Neural cell (in vitro differentiated cells): ENCODE results near the gene TF. TPM values are rescaled to one million over a fixed set of nuclear protein-coding genes. Genes with fewer than 3 reads are reported as not detected.

Experiments used
- H2AFZ ChIP-seq: fragments of 200-600, 300-800 bp; sonication (generic), shearing (Covaris generic); 2 replicates; pipeline ENCODE4 v1.6.0; 2014; ENCODE audit warnings: low read depth, mild to moderate bottlenecking, antibody characterized with exemption, low read length, moderate library complexity
- H3F3A ChIP-seq: fragments of 200-600 bp; shearing (Covaris generic); 2 replicates; pipeline ENCODE4 v1.6.1; 2016; ENCODE audit warnings: mild to moderate bottlenecking, moderate library complexity, mixed read lengths, antibody characterized with exemption, low read length; ENCODE audit not compliant: insufficient read depth, poor library complexity, severe bottlenecking
- H3K27ac ChIP-seq: fragments of 200-600, 300-800 bp; sonication (generic), shearing (Covaris generic); 2 replicates; pipeline ENCODE4 v1.5.1; 2014; ENCODE audit warnings: mild to moderate bottlenecking, low read length, moderate library complexity
- H3K27me3 ChIP-seq: fragments of 300-800, 200-600 bp; sonication (generic), shearing (Covaris generic); 2 replicates; pipeline ENCODE4 v1.6.0; 2014; ENCODE audit warnings: mild to moderate bottlenecking, low read depth, low read length, moderate library complexity; ENCODE audit not compliant: insufficient read depth
- H3K36me3 ChIP-seq: fragments of 300-800, 200-600 bp; sonication (generic), shearing (Covaris generic); 2 replicates; pipeline ENCODE4 v1.5.1; 2014; ENCODE audit warnings: mild to moderate bottlenecking, antibody characterized with exemption, low read length, moderate library complexity; ENCODE audit not compliant: insufficient read depth
- H3K4me2 ChIP-seq: fragments of 300-800, 200-600 bp; sonication (generic), shearing (Covaris generic); 2 replicates; pipeline ENCODE4 v1.6.0; 2014; ENCODE audit warnings: mild to moderate bottlenecking, low read length
- H3K4me3 ChIP-seq: fragments of 300-800, 200-600 bp; sonication (generic), shearing (Covaris generic); 2 replicates; pipeline ENCODE4 v1.5.1; 2014; ENCODE audit warnings: mild to moderate bottlenecking, low read length, moderate library complexity
- H3K79me2 ChIP-seq: fragments of 200-600 bp; shearing (Covaris generic); replicated peaks from 2 replicates; pipeline ENCODE4 v1.6.0; 2014; ENCODE audit warnings: mild to moderate bottlenecking, low read length, moderate library complexity; ENCODE audit not compliant: insufficient read depth
- H3K9ac ChIP-seq: fragments of 300-800, 200-600 bp; sonication (generic), shearing (Covaris generic); 2 replicates; pipeline ENCODE4 v1.6.1; 2016; ENCODE audit warnings: mild to moderate bottlenecking, low read length, mixed read lengths
- H3K9me2 ChIP-seq: fragments of 200-600 bp; shearing (Covaris generic); 2 replicates; pipeline ENCODE4 v1.6.1; 2016; ENCODE audit warnings: mild to moderate bottlenecking, low read length, mixed read lengths; ENCODE audit not compliant: insufficient read depth
- H3K9me3 ChIP-seq: fragments of 200-600, 300-800 bp; sonication (generic), shearing (Covaris generic); 2 replicates; pipeline ENCODE4 v1.6.1; 2016; ENCODE audit warnings: mild to moderate bottlenecking, mixed run types, low read length, moderate library complexity, mixed read lengths
- H4K20me1 ChIP-seq: fragments of 200-600 bp; shearing (Covaris generic); 2 replicates; pipeline ENCODE4 v1.6.1; 2016; ENCODE audit warnings: mild to moderate bottlenecking, mixed run types; ENCODE audit not compliant: insufficient read depth
- CTCF ChIP-seq: fragments of 450-650 bp; IDR thresholded peaks from 2 replicates; pipeline ENCODE4 v1.5.1; 2014; ENCODE audit warnings: antibody characterized with exemption, mild to moderate bottlenecking, moderate library complexity; ENCODE audit not compliant: poor library complexity, severe bottlenecking
- EP300 ChIP-seq: fragments of 450-650 bp; conservative IDR thresholded peaks from 2 replicates; pipeline ENCODE4 v1.6.1; 2014; ENCODE audit warnings: antibody characterized with exemption, mild to moderate bottlenecking, moderate library complexity; ENCODE audit not compliant: poor library complexity, severe bottlenecking
- EZH2 ChIP-seq: fragments of 200-600, 300-800 bp; shearing (Covaris generic), sonication (generic); IDR thresholded peaks from 2 replicates; pipeline ENCODE4 v1.6.1; 2014; ENCODE audit warnings: antibody characterized with exemption, low read length, borderline replicate concordance, mild to moderate bottlenecking; ENCODE audit not compliant: insufficient read depth, poor library complexity, severe bottlenecking
- MXI1 ChIP-seq: fragments of 450-650 bp; conservative IDR thresholded peaks from 2 replicates; pipeline ENCODE4 v1.6.1; 2014; ENCODE audit warnings: antibody characterized with exemption, mild to moderate bottlenecking; ENCODE audit not compliant: poor library complexity, severe bottlenecking
- POLR2AphosphoS5 ChIP-seq: IDR thresholded peaks from 2 replicates; pipeline ENCODE4 v1.6.1; 2012
- RAD21 ChIP-seq: fragments of 450-650 bp; conservative IDR thresholded peaks from 2 replicates; pipeline ENCODE4 v1.6.1; 2014; ENCODE audit warnings: antibody characterized with exemption, mild to moderate bottlenecking, moderate library complexity
- REST ChIP-seq: IDR thresholded peaks from 2 replicates; pipeline ENCODE4 v1.6.1; 2012; ENCODE audit warnings: borderline replicate concordance
- SMC3 ChIP-seq: fragments of 450-650 bp; conservative IDR thresholded peaks from 2 replicates; pipeline ENCODE4 v1.6.1; 2014; ENCODE audit warnings: antibody characterized with exemption, mild to moderate bottlenecking, moderate library complexity; ENCODE audit not compliant: poor library complexity
- TAF1 ChIP-seq: IDR thresholded peaks from 2 replicates; pipeline ENCODE4 v1.6.1; 2012; ENCODE audit warnings: low read depth
- polyA plus RNA-seq: library from polyadenylated mRNA; depleted of rRNA; stranded (reverse); fragments of >200 nt; gene quantifications from 2 replicates; pipeline ENCODE4 v1.2.3, GENCODE V29; 2014

The TF gene
- polyA plus RNA-seq, 1 donor from 2014 or later = 1.4 TPM

GRCh38 chr3:133827684-133828083 is 81.5 kb downstream of the TF start:
- no peak overlapping the region for H3K4me2 ChIP-seq
- H2AFZ ChIP-seq = no peak overlapping the region
- H3K9ac ChIP-seq = no peak overlapping the region
- no peak overlapping the region for H3K4me3 ChIP-seq
- H3K27me3 ChIP-seq = no peaks in the 10 kb centered on the region
- H3K36me3 ChIP-seq = peaks cover 4% of the 10 kb centered on the region
- TF ChIP-seq REST (no peak), CTCF (no peak), POLR2AphosphoS5 (no peak), TAF1 (no peak), RAD21 (no peak), MXI1 (no peak), EZH2 (no peak), SMC3 (no peak), EP300 (no peak)
- no peaks in the 10 kb centered on the region for H3K79me2 ChIP-seq
- H3K9me3 ChIP-seq = no peaks in the 10 kb centered on the region
- no peaks in the 10 kb centered on the region for H3F3A ChIP-seq
- H3K27ac ChIP-seq = no peak overlapping the region
- H3K9me2 ChIP-seq = no peaks in the 10 kb centered on the region
- H4K20me1 ChIP-seq = no peaks in the 10 kb centered on the region

DNA sequence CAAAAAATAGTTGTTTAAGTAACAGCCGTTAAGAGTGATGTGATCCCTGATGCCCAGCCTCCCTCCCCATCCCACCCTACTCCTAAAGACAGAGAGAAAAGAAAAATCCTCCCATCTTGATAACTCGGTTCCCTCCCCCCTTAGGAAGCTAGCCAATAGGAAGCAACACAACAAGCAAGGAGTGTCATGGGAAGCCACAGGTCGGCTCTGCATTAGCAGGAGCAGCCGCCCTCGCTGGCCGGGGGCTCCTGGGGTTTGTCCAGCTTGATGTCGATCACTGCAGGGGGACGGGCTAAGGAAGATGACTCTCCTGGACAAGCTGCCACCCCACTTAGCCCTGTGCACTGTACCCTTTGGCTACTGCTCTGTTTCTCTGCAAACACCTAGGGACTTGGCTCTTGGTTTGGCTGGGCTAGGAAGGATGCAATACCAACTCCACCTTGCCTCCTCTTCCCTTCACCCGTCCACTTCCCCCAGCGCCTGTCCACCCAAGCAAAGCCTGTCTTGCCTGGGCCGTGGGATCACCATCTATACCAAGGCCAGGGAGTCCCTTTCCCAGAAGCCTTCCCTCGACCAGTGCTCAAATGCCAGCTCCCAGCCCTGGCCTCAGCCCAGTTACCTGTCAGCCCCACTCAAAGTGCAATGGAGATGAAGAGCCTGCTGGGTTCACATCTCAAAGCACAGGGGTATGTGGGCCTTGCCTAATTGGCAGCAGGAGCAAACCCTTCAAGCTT is 82.5 kb downstream of the TF start:
- Histone ChIP-seq H3K9me3 (no peaks in the 10 kb centered on the region), H2AFZ (no peak overlapping the region), H3F3A (no peaks in the 10 kb centered on the region), H3K27ac (no peak overlapping the region), H3K79me2 (no peaks in the 10 kb centered on the region), H3K4me3 (no peak overlapping the region), H3K36me3 (no peaks in the 10 kb centered on the region), H3K9me2 (no peaks in the 10 kb centered on the region), H4K20me1 (no peaks in the 10 kb centered on the region), H3K4me2 (no peak overlapping the region), H3K27me3 (no peaks in the 10 kb centered on the region), H3K9ac (no peak overlapping the region)
- TF ChIP-seq REST (no peak), CTCF (no peak), EP300 (no peak), TAF1 (no peak), RAD21 (no peak), EZH2 (no peak), POLR2AphosphoS5 (no peak), SMC3 (no peak), MXI1 (no peak)
